RPMI7951 (cell line): ENCODE results near the gene ITIH1. TPM values are rescaled to one million over a fixed set of nuclear protein-coding genes. Genes with fewer than 3 reads are reported as not detected.

Experiments used
- DNase-seq: peaks from one replicate; pipeline ENCODE4 v3.0.0-alpha.2; 2012; ENCODE audit warnings: low read depth
- total RNA-seq: library from RNA; depleted of rRNA; stranded (reverse); fragments of >200 nt; shearing (Covaris generic); gene quantifications from 2 replicates; pipeline ENCODE4 v1.2.3, GENCODE V29; 2014; rRNA removed

ITIH1 gene
- total RNA-seq, 1 experiment from 2014 or later: not detected

DNA sequence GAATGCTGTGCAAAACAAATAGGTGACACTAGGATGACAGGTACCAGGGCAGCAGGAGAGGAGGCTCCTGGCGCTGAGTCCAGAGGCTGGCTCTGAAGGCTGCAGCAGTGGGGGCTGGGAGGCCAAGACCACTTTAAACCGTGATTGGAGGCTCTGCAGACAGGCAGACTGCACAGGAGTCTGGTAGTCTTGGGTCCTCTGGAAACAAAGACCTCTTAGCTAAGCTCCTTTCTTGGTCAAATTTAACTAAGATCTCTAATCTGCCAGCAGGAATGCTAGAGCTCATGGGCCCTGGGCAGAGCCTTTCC is 61.8 kb downstream of the ITIH1 start:
- no peak for DNase-seq

DNA sequence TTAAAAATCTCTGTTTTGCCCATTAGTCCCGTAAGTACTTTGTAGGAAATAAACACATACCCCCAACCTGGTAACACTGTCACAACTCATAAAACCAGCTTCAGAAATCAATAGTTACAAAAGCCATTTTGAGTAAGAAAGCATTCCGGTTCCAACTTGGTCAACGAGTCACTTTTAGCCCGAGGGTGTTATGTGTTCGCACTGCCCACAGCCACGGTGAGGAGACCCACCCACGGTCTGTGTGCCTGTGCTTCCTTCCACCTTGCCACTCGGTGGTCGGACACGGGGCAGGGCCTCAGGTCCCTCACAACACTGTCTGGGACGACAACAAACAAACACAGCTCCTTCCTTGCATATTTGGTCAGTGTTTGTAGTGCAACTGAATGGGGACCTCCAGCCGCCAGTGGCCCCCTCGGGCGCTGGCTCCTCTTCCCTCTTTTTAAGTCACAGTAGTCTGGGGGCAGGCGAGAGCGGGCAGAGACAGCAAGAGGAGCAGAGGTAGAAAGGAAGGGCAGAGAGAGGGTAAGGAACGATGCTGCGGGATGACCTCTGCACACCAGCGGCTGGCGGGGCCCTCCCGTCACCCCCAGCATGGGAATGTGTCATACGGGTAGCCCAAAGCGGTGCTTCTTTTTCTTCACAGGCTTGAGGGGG is 62.6 kb downstream of the ITIH1 start:
- DNase-seq: peak; percentile 13

DNA sequence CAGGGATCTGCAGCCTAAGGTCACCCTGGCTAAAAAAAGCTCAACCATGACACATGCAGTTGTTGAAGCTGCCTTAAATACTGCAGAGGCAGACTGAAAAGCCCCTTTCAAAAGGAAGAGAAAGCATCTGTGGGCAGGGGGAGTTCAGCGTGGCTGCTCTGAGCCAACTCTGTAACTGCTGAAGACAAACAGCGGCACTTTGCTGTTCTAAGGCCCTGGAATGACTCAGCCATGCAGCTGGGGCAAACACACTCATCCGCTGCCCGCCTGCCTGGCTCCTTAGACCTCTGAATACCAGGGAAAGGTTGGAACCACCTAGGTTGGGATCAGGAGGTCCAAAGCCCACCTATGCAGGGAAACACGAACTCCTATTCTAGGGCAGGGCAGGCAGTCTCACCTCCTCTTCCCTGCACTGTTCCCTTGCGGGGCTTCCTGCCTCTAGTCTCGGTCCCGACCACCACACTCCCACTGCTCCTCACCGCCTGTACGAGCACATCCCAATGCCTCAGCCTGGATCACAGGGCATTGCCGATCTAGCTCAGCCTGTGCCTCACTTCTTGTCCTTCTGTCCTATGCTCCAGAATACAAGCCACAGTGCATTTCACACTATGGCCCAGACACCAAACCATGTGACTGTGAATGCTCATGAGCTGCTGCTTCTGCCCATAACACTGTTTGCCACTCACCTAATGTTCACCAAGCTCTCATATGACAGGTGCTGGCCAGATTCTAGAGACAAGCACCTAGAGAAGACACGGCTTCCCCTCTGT is 64.0 kb downstream of the ITIH1 start:
- no peak for DNase-seq

Other genes with a start within 250 kb of the ITIH1 start
- gene NT5DC2, start 243.7 kb upstream of the ITIH1 start, total RNA-seq: 130 and 180 TPM in 2 replicates
- gene UQCC5, start 241.0 kb upstream of the ITIH1 start, total RNA-seq: 13.0 and 14.0 TPM in 2 replicates
- gene PBRM1, start 91.7 kb upstream of the ITIH1 start, total RNA-seq: 38.9 and 51.4 TPM in 2 replicates
- 129 and 147 TPM in 2 replicates for gene GNL3, start 91.6 kb upstream of the ITIH1 start, total RNA-seq
- 107 and 130 TPM in 2 replicates for gene GLT8D1, start 71.8 kb upstream of the ITIH1 start, total RNA-seq
- gene SPCS1, start 71.5 kb upstream of the ITIH1 start, total RNA-seq: 209 and 214 TPM in 2 replicates
- gene NEK4, start 6.7 kb upstream of the ITIH1 start, total RNA-seq: 17.7 and 21.3 TPM in 2 replicates
- gene ITIH3, start 17.2 kb downstream of the ITIH1 start, total RNA-seq: not detected in 2 replicates
- 0.48 and 0.68 TPM in 2 replicates for gene ITIH4, start 53.1 kb downstream of the ITIH1 start, total RNA-seq
- gene MUSTN1, start 57.4 kb downstream of the ITIH1 start, total RNA-seq: 1.1 and 1.3 TPM in 2 replicates
- gene STIMATE, start 119.9 kb downstream of the ITIH1 start, total RNA-seq: 10.5 and 12.1 TPM in 2 replicates